ENCODE results near the gene ATF2.
"Not testable (repeated sequence)": the region's sequence is repeated elsewhere in the genome, so short reads cannot be mapped to it uniquely, and the experiment has no call there.

ATF2 gene

DNA sequence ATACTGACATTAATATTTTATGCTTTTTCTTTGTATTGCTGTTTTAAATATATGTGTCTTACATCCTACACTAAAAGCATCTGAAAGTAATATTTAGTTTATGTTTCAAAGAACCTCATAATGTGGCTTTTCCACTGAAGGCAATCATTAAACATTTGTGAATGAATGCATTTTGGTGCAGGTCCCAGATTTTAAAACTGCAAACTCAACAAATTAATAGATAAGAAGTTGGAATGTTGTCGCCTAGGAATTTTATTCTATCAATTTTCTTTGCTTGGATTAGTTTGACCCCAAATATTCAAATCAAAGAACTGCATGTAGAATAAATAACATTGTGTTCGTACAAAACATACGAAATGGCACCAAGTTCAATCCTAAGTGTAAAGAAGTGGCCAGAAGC lies 44.7 kb downstream of the ATF2 start:
- no CpG with 5 or more reads among the region's 3 CpGs for WGBS, 2 donors (ENCODE audit: extremely low coverage in 2 of 2, insufficient read length in 2 of 2, insufficient replicate concordance in 1 of 2)
- no peak overlapping the region for H2BK120ac ChIP-seq (ENCODE audit: low read depth, low read length)

GRCh38 chr2:175111200-175111657 lies 56.8 kb downstream of the ATF2 start:
- H2BK120ac ChIP-seq (ENCODE audit: low read depth, low read length), result no peak overlapping the region
- no peak overlapping the region for H3K18ac ChIP-seq (ENCODE audit: low read length)
- no peak overlapping the region for H2AFZ ChIP-seq (ENCODE audit: low read length)
- H3K27ac ChIP-seq (replicated peaks; ENCODE audit: low read length), result no peak overlapping the region
- H3K4me3 ChIP-seq (ENCODE audit: low read length in 2 of 2), result no peak overlapping the region
- H2BK15ac ChIP-seq (ENCODE audit: low read length), result no peak overlapping the region
- no peak overlapping the region for H3K23ac ChIP-seq (ENCODE audit: low read depth, low read length, poor library complexity)
- no peaks in the 10 kb centered on the region for H3K27me3 ChIP-seq (ENCODE audit: control insufficient read depth in 3 of 3, insufficient read depth in 3 of 3, low read depth in 1 of 3, low read length in 3 of 3)
- peaks cover 2% of the 10 kb centered on the region for H3K79me1 ChIP-seq (ENCODE audit: low read depth, low read length)
- H2BK5ac ChIP-seq (ENCODE audit: low read length), result no peak overlapping the region
- no peak overlapping the region for H3K14ac ChIP-seq (ENCODE audit: low read length)
- no peak overlapping the region for H3K4me2 ChIP-seq (ENCODE audit: insufficient read depth, low read length, poor library complexity, severe bottlenecking)
- peak; percentile 14 for DNase-seq (ENCODE audit: low spot score)
- no peaks in the 10 kb centered on the region for H3K4me1 ChIP-seq (ENCODE audit: control insufficient read depth in 2 of 2, insufficient read depth in 1 of 2, low read depth in 1 of 2, low read length in 2 of 2)
- no peak overlapping the region for H2BK12ac ChIP-seq (ENCODE audit: low read length)
- no CpG with 5 or more reads among the region's 3 CpGs for WGBS, 2 donors (ENCODE audit: extremely low coverage in 2 of 2, insufficient read length in 2 of 2, insufficient replicate concordance in 1 of 2)
- H4K91ac ChIP-seq (ENCODE audit: low read depth, low read length, poor library complexity), result no peak overlapping the region
- H3K36me3 ChIP-seq (replicated peaks in 1 of 2; ENCODE audit: control insufficient read depth in 2 of 2, insufficient read depth in 2 of 2, low read length in 2 of 2), result peaks cover 14 to 89% of the 10 kb centered on the region in 2 donors
- peaks cover 1 to 20% of the 10 kb centered on the region in 2 donors for H3K9me3 ChIP-seq (replicated peaks in 1 of 2; ENCODE audit: control insufficient read depth in 2 of 2, insufficient read depth in 1 of 2, low read depth in 1 of 2, low read length in 2 of 2)
- H3K4ac ChIP-seq (ENCODE audit: low read length), result no peak overlapping the region
- no peak overlapping the region for H4K8ac ChIP-seq (ENCODE audit: low read depth, low read length)
- no peak overlapping the region for H2AK5ac ChIP-seq (ENCODE audit: low read depth, low read length)
- H3K9ac ChIP-seq (ENCODE audit: low read depth, low read length, poor library complexity), result no peak overlapping the region

More for the DNA sequence above, 44.7 kb downstream of the ATF2 start:
- H2AFZ ChIP-seq (ENCODE audit: low read length), result no peak overlapping the region
- H2BK12ac ChIP-seq (ENCODE audit: low read length), result no peak overlapping the region
- no peaks in the 10 kb centered on the region for H3K27me3 ChIP-seq (ENCODE audit: control insufficient read depth in 3 of 3, insufficient read depth in 3 of 3, low read depth in 1 of 3, low read length in 3 of 3)
- DNase-seq (ENCODE audit: low spot score), result no peak
- H3K79me1 ChIP-seq (ENCODE audit: low read depth, low read length), result no peaks in the 10 kb centered on the region
- H2AK5ac ChIP-seq (ENCODE audit: low read depth, low read length), result no peak overlapping the region
- no peak overlapping the region for H3K14ac ChIP-seq (ENCODE audit: low read length)
- no peak overlapping the region for H3K4me2 ChIP-seq (ENCODE audit: insufficient read depth, low read length, poor library complexity, severe bottlenecking)
- H3K4me3 ChIP-seq (ENCODE audit: low read length in 2 of 2), result no peak overlapping the region
- H3K23ac ChIP-seq (ENCODE audit: low read depth, low read length, poor library complexity), result no peak overlapping the region
- no peak overlapping the region for H2BK5ac ChIP-seq (ENCODE audit: low read length)
- H4K91ac ChIP-seq (ENCODE audit: low read depth, low read length, poor library complexity), result no peak overlapping the region
- H2BK15ac ChIP-seq (ENCODE audit: low read length), result no peak overlapping the region
- H3K27ac ChIP-seq (replicated peaks; ENCODE audit: low read length), result no peak overlapping the region
- H3K9ac ChIP-seq (ENCODE audit: low read depth, low read length, poor library complexity), result no peak overlapping the region
- H3K36me3 ChIP-seq (replicated peaks in 1 of 2; ENCODE audit: control insufficient read depth in 2 of 2, insufficient read depth in 2 of 2, low read length in 2 of 2), result peaks cover 9 to 81% of the 10 kb centered on the region in 2 donors
- peaks cover 0 to under 1% of the 10 kb centered on the region in 2 donors for H3K9me3 ChIP-seq (replicated peaks in 1 of 2; ENCODE audit: control insufficient read depth in 2 of 2, insufficient read depth in 1 of 2, low read depth in 1 of 2, low read length in 2 of 2)
- H3K18ac ChIP-seq (ENCODE audit: low read length), result no peak overlapping the region
- no peaks in the 10 kb centered on the region for H3K4me1 ChIP-seq (ENCODE audit: control insufficient read depth in 2 of 2, insufficient read depth in 1 of 2, low read depth in 1 of 2, low read length in 2 of 2)
- no peak overlapping the region for H3K4ac ChIP-seq (ENCODE audit: low read length)
- no peak overlapping the region for H4K8ac ChIP-seq (ENCODE audit: low read depth, low read length)

DNA sequence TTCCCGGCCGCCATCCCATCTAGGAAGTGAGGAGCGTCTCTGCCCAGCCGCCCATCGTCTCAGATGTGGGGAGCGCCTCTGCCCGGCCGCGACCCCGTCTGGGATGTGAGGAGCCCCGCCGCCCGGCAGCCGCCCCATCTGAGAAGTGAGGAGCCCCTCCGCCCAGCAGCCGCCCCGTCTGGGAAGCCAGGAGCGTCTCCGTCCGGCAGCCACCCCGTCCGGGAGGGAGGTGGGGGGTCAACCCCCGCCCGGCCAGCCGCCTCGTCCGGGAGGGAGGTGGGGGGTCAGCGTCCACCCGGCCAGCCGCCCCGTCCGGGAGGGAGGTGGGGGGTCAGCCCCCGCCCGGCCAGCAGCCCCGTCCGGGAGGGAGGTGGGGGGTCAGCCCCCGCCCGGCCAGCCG lies 59.9 kb downstream of the ATF2 start:
- H4K91ac ChIP-seq (ENCODE audit: low read depth, low read length, poor library complexity); H3K4me3 ChIP-seq (ENCODE audit: low read length in 2 of 2); H3K9ac ChIP-seq (ENCODE audit: low read depth, low read length, poor library complexity); H4K8ac ChIP-seq (ENCODE audit: low read depth, low read length); H2AFZ ChIP-seq (ENCODE audit: low read length); H2BK120ac ChIP-seq (ENCODE audit: low read depth, low read length); H3K4me2 ChIP-seq (ENCODE audit: insufficient read depth, low read length, poor library complexity, severe bottlenecking); H2BK5ac ChIP-seq (ENCODE audit: low read length); H3K27me3 ChIP-seq (ENCODE audit: control insufficient read depth in 3 of 3, insufficient read depth in 3 of 3, low read depth in 1 of 3, low read length in 3 of 3); H3K27ac ChIP-seq (replicated peaks; ENCODE audit: low read length); H3K4ac ChIP-seq (ENCODE audit: low read length); H3K18ac ChIP-seq (ENCODE audit: low read length); H3K79me1 ChIP-seq (ENCODE audit: low read depth, low read length); H2AK5ac ChIP-seq (ENCODE audit: low read depth, low read length); H3K14ac ChIP-seq (ENCODE audit: low read length); H2BK15ac ChIP-seq (ENCODE audit: low read length); H3K4me1 ChIP-seq (ENCODE audit: control insufficient read depth in 2 of 2, insufficient read depth in 1 of 2, low read depth in 1 of 2, low read length in 2 of 2); H3K23ac ChIP-seq (ENCODE audit: low read depth, low read length, poor library complexity); H2BK12ac ChIP-seq (ENCODE audit: low read length); DNase-seq (ENCODE audit: low spot score): not testable (repeated sequence)
- no CpG with 5 or more reads among the region's 39 CpGs for WGBS, 2 donors (ENCODE audit: extremely low coverage in 2 of 2, insufficient read length in 2 of 2, insufficient replicate concordance in 1 of 2)
- peaks cover 1 to 20% of the 10 kb centered on the region in 2 donors for H3K9me3 ChIP-seq (replicated peaks in 1 of 2; ENCODE audit: control insufficient read depth in 2 of 2, insufficient read depth in 1 of 2, low read depth in 1 of 2, low read length in 2 of 2)
- peaks cover 12 to 89% of the 10 kb centered on the region in 2 donors for H3K36me3 ChIP-seq (replicated peaks in 1 of 2; ENCODE audit: control insufficient read depth in 2 of 2, insufficient read depth in 2 of 2, low read length in 2 of 2)

DNA sequence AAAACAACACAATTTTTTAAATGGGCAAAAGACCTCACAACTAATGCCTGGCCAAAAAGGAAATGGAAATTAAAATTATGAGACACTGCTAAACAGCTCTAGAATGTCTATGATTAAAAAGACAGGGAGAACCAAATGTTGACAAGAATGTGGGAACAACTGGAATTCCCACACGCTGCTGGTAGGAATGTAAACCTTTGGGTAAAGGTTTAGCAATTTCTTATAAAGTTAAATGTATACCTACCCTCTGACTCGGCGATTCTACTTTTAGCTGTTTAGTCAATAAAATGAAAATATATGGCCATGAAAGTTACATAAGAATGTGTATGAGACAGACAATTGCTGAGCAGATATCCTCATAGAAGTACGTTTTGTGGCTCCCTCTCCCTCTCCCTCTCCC lies 60.9 kb downstream of the ATF2 start:
- no peak overlapping the region for H2AK5ac ChIP-seq (ENCODE audit: low read depth, low read length)
- no peak for DNase-seq (ENCODE audit: low spot score)
- H3K14ac ChIP-seq (ENCODE audit: low read length), result no peak overlapping the region
- no peak overlapping the region for H4K91ac ChIP-seq (ENCODE audit: low read depth, low read length, poor library complexity)
- H3K79me1 ChIP-seq (ENCODE audit: low read depth, low read length), result peaks cover 2% of the 10 kb centered on the region
- H3K27me3 ChIP-seq (ENCODE audit: control insufficient read depth in 3 of 3, insufficient read depth in 3 of 3, low read depth in 1 of 3, low read length in 3 of 3), result no peaks in the 10 kb centered on the region
- H2BK5ac ChIP-seq (ENCODE audit: low read length), result no peak overlapping the region
- H2BK120ac ChIP-seq (ENCODE audit: low read depth, low read length), result no peak overlapping the region
- no CpG with 5 or more reads among the region's 4 CpGs for WGBS, 2 donors (ENCODE audit: extremely low coverage in 2 of 2, insufficient read length in 2 of 2, insufficient replicate concordance in 1 of 2)
- no peak overlapping the region for H3K4ac ChIP-seq (ENCODE audit: low read length)
- no peak overlapping the region for H3K18ac ChIP-seq (ENCODE audit: low read length)
- H2BK12ac ChIP-seq (ENCODE audit: low read length), result no peak overlapping the region
- no peak overlapping the region for H2AFZ ChIP-seq (ENCODE audit: low read length)
- no peaks in the 10 kb centered on the region for H3K4me1 ChIP-seq (ENCODE audit: control insufficient read depth in 2 of 2, insufficient read depth in 1 of 2, low read depth in 1 of 2, low read length in 2 of 2)
- no peak overlapping the region for H3K27ac ChIP-seq (replicated peaks; ENCODE audit: low read length)
- H2BK15ac ChIP-seq (ENCODE audit: low read length), result no peak overlapping the region
- H3K9ac ChIP-seq (ENCODE audit: low read depth, low read length, poor library complexity), result no peak overlapping the region
- no peak overlapping the region for H4K8ac ChIP-seq (ENCODE audit: low read depth, low read length)
- peaks cover 10 to 89% of the 10 kb centered on the region in 2 donors for H3K36me3 ChIP-seq (replicated peaks in 1 of 2; ENCODE audit: control insufficient read depth in 2 of 2, insufficient read depth in 2 of 2, low read length in 2 of 2)
- no peak overlapping the region for H3K4me2 ChIP-seq (ENCODE audit: insufficient read depth, low read length, poor library complexity, severe bottlenecking)
- peaks cover 1 to 25% of the 10 kb centered on the region in 2 donors for H3K9me3 ChIP-seq (replicated peaks in 1 of 2; ENCODE audit: control insufficient read depth in 2 of 2, insufficient read depth in 1 of 2, low read depth in 1 of 2, low read length in 2 of 2)
- no peak overlapping the region for H3K4me3 ChIP-seq (ENCODE audit: low read length in 2 of 2)
- H3K23ac ChIP-seq (ENCODE audit: low read depth, low read length, poor library complexity), result no peak overlapping the region
